Measurements from ENCODE around the gene RTKN2. TPM values are rescaled to one million over a fixed set of nuclear protein-coding genes. Genes with fewer than 3 reads are reported as not detected.
A peak's percentile ranks its signal among the peaks of the same experiment; 100 is the strongest.

Gene RTKN2
- total and polyA plus RNA-seq, 2 experiments from 2014 or later, result 0.68 to 6.6 TPM

DNA sequence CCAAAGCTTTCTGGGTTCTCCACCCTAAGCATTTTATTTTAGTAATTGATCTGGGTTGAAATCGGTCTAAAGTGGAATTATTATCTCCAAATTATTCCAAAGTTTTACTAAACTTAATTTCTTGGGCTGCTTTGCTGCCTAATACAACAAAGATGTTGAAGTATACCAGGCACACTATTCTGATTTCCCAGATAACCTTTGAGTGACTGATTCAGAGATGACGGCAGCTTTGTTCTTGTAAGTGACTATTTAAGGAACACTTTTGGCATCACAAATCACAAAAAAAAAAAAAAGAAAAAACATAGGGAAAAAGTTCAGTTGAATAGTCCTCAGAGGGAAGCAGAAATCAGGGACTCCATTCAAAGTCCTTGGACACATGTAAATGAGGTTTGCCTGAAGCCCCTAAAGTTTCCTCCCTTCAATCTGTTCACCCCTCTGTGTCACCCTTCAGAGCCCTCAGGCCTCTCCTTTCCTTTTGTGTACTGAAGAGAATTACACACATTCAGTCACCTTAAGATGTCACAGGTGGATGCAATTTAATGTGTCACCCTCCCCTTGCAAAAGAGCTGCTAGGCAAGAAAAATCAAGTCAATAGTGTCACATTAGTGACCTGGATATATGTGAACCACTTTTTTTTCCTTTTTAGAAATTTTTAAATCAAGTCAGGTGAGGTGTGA is 81.5 kb downstream of the RTKN2 start:
- no peaks in the 10 kb centered on the region for H3K9me2 ChIP-seq (replicated peaks; ENCODE audit: insufficient read depth)
- peak overlapping the region; percentile 2 for H3K27ac ChIP-seq
- H3K4me2 ChIP-seq, result no peak overlapping the region
- no peak for DNase-seq (ENCODE audit: low spot score)
- no peak overlapping the region for H2AFZ ChIP-seq
- H4K20me1 ChIP-seq (ENCODE audit: insufficient read depth, poor library complexity, severe bottlenecking), result no peaks in the 10 kb centered on the region
- H3K36me3 ChIP-seq (replicated peaks; ENCODE audit: insufficient read depth, low read depth), result no peaks in the 10 kb centered on the region
- no peaks in the 10 kb centered on the region for H3K4me1 ChIP-seq (ENCODE audit: insufficient read depth)
- H3K4me3 ChIP-seq, result no peak overlapping the region
- 75% methylated on average over 2 of the region's 2 CpGs for WGBS (ENCODE audit: low lambda C conversion rate, missing lambda C conversion rate)
- no peaks in the 10 kb centered on the region for H3K9me3 ChIP-seq (ENCODE audit: low read depth)
- TF ChIP-seq CTCF (IDR thresholded peaks at IDR 0.05; ENCODE audit: poor library complexity), result no peak
- no peak for TF ChIP-seq EZH2 (IDR thresholded peaks at IDR 0.05; ENCODE audit: borderline replicate concordance)
- no peak for TF ChIP-seq EZH2phosphoT487 (IDR thresholded peaks at IDR 0.05; ENCODE audit: low read depth, severe bottlenecking, unreplicated experiment)
- no peaks in the 10 kb centered on the region for H3K79me2 ChIP-seq
- no peaks in the 10 kb centered on the region for H3K27me3 ChIP-seq

- Histone ChIP-seq H3K4me3 (no peak overlapping the region), H3K79me2 (no peaks in the 10 kb centered on the region), H3K27ac (peak overlapping the region; percentile 2), H4K20me1 (ENCODE audit: insufficient read depth, poor library complexity, severe bottlenecking) (no peaks in the 10 kb centered on the region), H3K4me2 (no peak overlapping the region), H3K9me2 (replicated peaks; ENCODE audit: insufficient read depth) (no peaks in the 10 kb centered on the region), H3K27me3 (no peaks in the 10 kb centered on the region), H3K36me3 (replicated peaks; ENCODE audit: insufficient read depth, low read depth) (no peaks in the 10 kb centered on the region), H3K4me1 (ENCODE audit: insufficient read depth) (no peaks in the 10 kb centered on the region), H3K9me3 (ENCODE audit: low read depth) (no peaks in the 10 kb centered on the region), H2AFZ (no peak overlapping the region)
- TF ChIP-seq CTCF (IDR thresholded peaks at IDR 0.05; ENCODE audit: poor library complexity) (no peak), EZH2phosphoT487 (IDR thresholded peaks at IDR 0.05; ENCODE audit: low read depth, severe bottlenecking, unreplicated experiment) (no peak), EZH2 (IDR thresholded peaks at IDR 0.05; ENCODE audit: borderline replicate concordance) (no peak)
- 76% methylated on average over 11 of the region's 11 CpGs for WGBS (ENCODE audit: low lambda C conversion rate, missing lambda C conversion rate)
- DNase-seq (ENCODE audit: low spot score), result no peak
Measured at GRCh38 chr10:62185919-62186692, 82.5 kb downstream of the RTKN2 start.

DNA sequence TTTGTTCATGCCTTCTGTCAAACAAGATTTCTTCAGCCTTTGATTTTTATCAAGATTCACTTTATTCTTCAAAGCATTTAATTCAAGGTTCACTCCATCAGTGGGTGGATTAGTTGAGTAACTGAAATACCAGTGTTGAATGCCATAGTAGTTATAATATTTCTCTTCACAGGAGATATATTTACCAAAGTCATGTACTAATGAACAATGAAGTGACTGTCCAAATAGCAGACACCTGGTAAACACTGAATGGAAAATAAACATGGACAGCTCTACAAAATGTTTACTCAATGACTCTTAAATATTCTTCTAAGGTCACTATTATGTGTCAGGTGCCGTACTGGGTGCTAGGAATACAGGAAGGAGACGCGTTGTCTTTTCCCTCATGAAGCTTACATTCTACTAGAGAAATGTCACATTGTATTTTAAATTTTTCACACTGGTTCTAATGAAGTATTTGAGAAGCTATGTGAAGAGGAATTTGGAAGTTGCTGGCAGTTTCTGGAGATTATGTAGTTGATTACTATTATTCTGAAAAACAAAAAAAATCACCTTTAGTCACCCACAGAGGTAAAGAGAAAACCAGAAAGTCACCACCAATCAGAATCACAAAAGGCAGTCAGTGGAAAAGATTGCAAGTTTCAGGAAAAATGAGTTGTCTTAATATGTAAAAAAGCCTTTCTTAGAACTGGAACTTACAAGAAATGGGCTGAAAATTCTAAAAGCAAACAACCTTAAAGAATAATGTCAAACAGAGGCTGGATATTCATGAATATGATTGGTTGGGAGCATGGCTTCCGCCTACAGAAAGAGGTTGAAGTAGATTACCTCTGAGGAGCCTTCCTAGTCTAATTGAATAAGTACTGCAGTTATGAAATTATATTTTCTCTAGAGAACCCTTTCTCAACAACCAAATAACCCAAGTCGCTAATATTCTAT is 84.5 kb downstream of the RTKN2 start:
- Histone ChIP-seq H3K79me2 (no peaks in the 10 kb centered on the region), H2AFZ (no peak overlapping the region), H3K36me3 (replicated peaks; ENCODE audit: insufficient read depth, low read depth) (no peaks in the 10 kb centered on the region), H3K27ac (no peak overlapping the region), H3K4me3 (no peak overlapping the region), H3K9me2 (replicated peaks; ENCODE audit: insufficient read depth) (no peaks in the 10 kb centered on the region), H4K20me1 (ENCODE audit: insufficient read depth, poor library complexity, severe bottlenecking) (no peaks in the 10 kb centered on the region), H3K27me3 (no peaks in the 10 kb centered on the region), H3K4me1 (ENCODE audit: insufficient read depth) (no peaks in the 10 kb centered on the region), H3K9me3 (ENCODE audit: low read depth) (no peaks in the 10 kb centered on the region), H3K4me2 (no peak overlapping the region)
- no peak for TF ChIP-seq CTCF (IDR thresholded peaks at IDR 0.05; ENCODE audit: poor library complexity)
- TF ChIP-seq EZH2 (IDR thresholded peaks at IDR 0.05; ENCODE audit: borderline replicate concordance), result no peak
- no peak for TF ChIP-seq EZH2phosphoT487 (IDR thresholded peaks at IDR 0.05; ENCODE audit: low read depth, severe bottlenecking, unreplicated experiment)
- no peak for DNase-seq (ENCODE audit: low spot score)
- 92% methylated on average over 5 of the region's 5 CpGs for WGBS (ENCODE audit: low lambda C conversion rate, missing lambda C conversion rate)

All from hepatocyte (in vitro differentiated cells).